ENCODE data around the gene UBXN1.

DNA sequence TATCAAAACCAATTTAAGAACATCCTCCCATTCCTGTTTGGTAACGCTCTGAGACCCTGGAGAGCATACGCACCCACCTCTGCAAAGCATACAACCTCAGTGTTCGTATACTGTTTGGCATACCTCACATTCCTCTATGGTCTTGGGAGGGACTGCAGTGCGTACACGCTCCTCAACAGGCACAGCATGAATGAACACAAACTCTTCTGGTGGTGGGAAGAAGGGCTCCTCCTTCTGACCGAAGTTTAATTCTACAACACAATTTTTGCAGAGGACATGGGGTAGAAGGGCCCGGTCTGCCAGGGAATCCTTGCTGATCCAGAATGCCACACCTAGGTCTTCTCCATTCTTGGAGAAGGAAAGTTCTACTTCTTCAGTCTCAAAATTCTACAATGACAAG lies 43.1 kb upstream of the UBXN1 start:
- no peak for TF ChIP-seq POLR2A (IDR thresholded peaks at IDR 0.05)
- TF ChIP-seq, protein P1, sequence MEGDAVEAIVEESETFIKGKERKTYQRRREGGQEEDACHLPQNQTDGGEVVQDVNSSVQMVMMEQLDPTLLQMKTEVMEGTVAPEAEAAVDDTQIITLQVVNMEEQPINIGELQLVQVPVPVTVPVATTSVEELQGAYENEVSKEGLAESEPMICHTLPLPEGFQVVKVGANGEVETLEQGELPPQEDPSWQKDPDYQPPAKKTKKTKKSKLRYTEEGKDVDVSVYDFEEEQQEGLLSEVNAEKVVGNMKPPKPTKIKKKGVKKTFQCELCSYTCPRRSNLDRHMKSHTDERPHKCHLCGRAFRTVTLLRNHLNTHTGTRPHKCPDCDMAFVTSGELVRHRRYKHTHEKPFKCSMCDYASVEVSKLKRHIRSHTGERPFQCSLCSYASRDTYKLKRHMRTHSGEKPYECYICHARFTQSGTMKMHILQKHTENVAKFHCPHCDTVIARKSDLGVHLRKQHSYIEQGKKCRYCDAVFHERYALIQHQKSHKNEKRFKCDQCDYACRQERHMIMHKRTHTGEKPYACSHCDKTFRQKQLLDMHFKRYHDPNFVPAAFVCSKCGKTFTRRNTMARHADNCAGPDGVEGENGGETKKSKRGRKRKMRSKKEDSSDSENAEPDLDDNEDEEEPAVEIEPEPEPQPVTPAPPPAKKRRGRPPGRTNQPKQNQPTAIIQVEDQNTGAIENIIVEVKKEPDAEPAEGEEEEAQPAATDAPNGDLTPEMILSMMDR (IDR thresholded peaks at IDR 0.05): no peak
- no peak for TF ChIP-seq POLR2AphosphoS5 (IDR thresholded peaks at IDR 0.05)
